ENCODE data around the gene RNU4-1. TPM values are rescaled to one million over a fixed set of nuclear protein-coding genes. Genes with fewer than 3 reads are reported as not detected.

Gene RNU4-1
- total and polyA plus RNA-seq, 2 of the 4 experiments (the other 2 are of a cell fraction) = under 0.01 TPM; not detected in 1

GRCh38 chr12:120249266-120249874 lies 43.7 kb downstream of the RNU4-1 start:
- no TSS peak for BruUV-seq (replicated peaks)
- Histone ChIP-seq H2AFZ (replicated peaks; ENCODE audit: low read length, poor library complexity) (no peak overlapping the region), H3K36me3 (ENCODE audit: control insufficient read depth, insufficient read depth, low read length) (peaks cover 2% of the 10 kb centered on the region; the same call in 1 of the 2 replicates), H3K27ac (ENCODE audit: insufficient read depth, low read length) (peak overlapping the region; percentile 45), H3K18ac (ENCODE audit: low read depth, low read length) (no peak overlapping the region), H3K4me2 (ENCODE audit: low read depth, low read length) (no peak overlapping the region), H2BK120ac (ENCODE audit: low read depth, low read length) (peak overlapping the region; percentile 18; the same call in 1 of the 2 replicates), H3K27me3 (ENCODE audit: control insufficient read depth, insufficient read depth, low read length) (no peaks in the 10 kb centered on the region), H3K9ac (ENCODE audit: low read depth, low read length) (no peak overlapping the region), H4K20me1 (ENCODE audit: insufficient read depth, low read length) (peaks cover 63% of the 10 kb centered on the region), H3K9me1 (ENCODE audit: insufficient read depth, low read length) (peaks cover 47% of the 10 kb centered on the region), H3K4ac (ENCODE audit: low read depth, low read length) (peak overlapping the region; percentile 73), H3K4me3 (ENCODE audit: insufficient read depth, low read depth, low read length) (no peak overlapping the region), H3K9me3 (ENCODE audit: control insufficient read depth, insufficient read depth, low read length) (no peaks in the 10 kb centered on the region), H4K8ac (ENCODE audit: low read depth in 2 of 2, low read length in 2 of 2) (peak overlapping the region in 1 of 2 experiments; percentile 65; a peak in 2 of 4 replicates), H3K14ac (replicated peaks; ENCODE audit: low read depth, low read length) (peak overlapping the region; percentile 64), H4K5ac (ENCODE audit: low read depth, low read length) (no peak overlapping the region), H3K56ac (ENCODE audit: extremely low read depth, insufficient read depth, low read length) (no peak overlapping the region), H2BK20ac (ENCODE audit: low read depth, low read length) (peak overlapping the region; percentile 49; the same call in 1 of the 2 replicates), H2AK9ac (replicated peaks; ENCODE audit: low read depth, low read length, poor library complexity) (no peak overlapping the region), H2BK5ac (ENCODE audit: low read depth, low read length, poor library complexity, severe bottlenecking) (peak overlapping the region; percentile 58), H3K23ac (ENCODE audit: low read depth, low read length) (peak overlapping the region; percentile 50; the same call in 1 of the 2 replicates), H2AK5ac (ENCODE audit: low read depth, low read length) (peak overlapping the region; percentile 88), H4K91ac (ENCODE audit: insufficient read depth, low read depth, low read length) (peak overlapping the region; percentile 55), H2BK15ac (ENCODE audit: low read depth, low read length) (peak overlapping the region; percentile 33; the same call in 1 of the 3 replicates), H3K79me1 (ENCODE audit: low read depth in 1 of 2, low read length in 2 of 2) (peaks cover 5 to 55% of the 10 kb centered on the region in 2 experiments; a peak in 2 of 4 replicates), H3K4me1 (ENCODE audit: control insufficient read depth, insufficient read depth, low read length) (peaks cover 38% of the 10 kb centered on the region)
- no peak for DNase-seq
- in situ Hi-C loops (cut with MboI; ENCODE audit: low sequenced_read_pairs) (no loop called here), intact Hi-C loops (cut with micrococcal nuclease) (loop anchor here (2.0 kb wide), 1 partner anchor 15 kb away; no protein-coding TSS in a partner anchor), dilution Hi-C loops (cut with HindIII; ENCODE audit: low sequenced_read_pairs, unreplicated experiment) (no loop called here)
- WGBS, 2 experiments (ENCODE audit: extremely low coverage in 2 of 2, insufficient read length in 1 of 2) = no CpG with 5 or more reads among the region's 4 CpGs
- no peak for ATAC-seq (ENCODE audit: low read depth)
- ChIA-PET CTCF (interaction anchor here (1.9 to 3.7 kb wide), 2 partner anchors 14 to 21 kb away, joined by 6 to 13 read pairs; no protein-coding TSS in a partner anchor), POLR2A (ENCODE audit: unreplicated experiment) (interaction anchor here (0.7 to 1.5 kb wide), 3 partner anchors 9 to 48 kb away, joined by 4 to 6 read pairs (median 5); partner anchors contain the start of gene RPLP0)
- TF ChIP-seq RFX5 (IDR thresholded peaks at IDR 0.05; ENCODE audit: low read depth, low read length) = no peak
- no peak for TF ChIP-seq RCOR1 (IDR thresholded peaks at IDR 0.05; ENCODE audit: insufficient replicate concordance, low read length)
- TF ChIP-seq MAZ (IDR thresholded peaks at IDR 0.05; ENCODE audit: borderline replicate concordance, low read depth, low read length) = no peak
- no peak for TF ChIP-seq POLR2A (IDR thresholded peaks at IDR 0.05; ENCODE audit: low read depth, low read length)
- no peak for TF ChIP-seq MXI1 (IDR thresholded peaks at IDR 0.05; ENCODE audit: borderline replicate concordance, low read depth, low read length)
- TF ChIP-seq CEBPB (IDR thresholded peaks at IDR 0.05; ENCODE audit: low read depth, low read length) = no peak
- no peak for TF ChIP-seq RAD21 (IDR thresholded peaks at IDR 0.05; ENCODE audit: low read length)
- TF ChIP-seq SMC3 (IDR thresholded peaks at IDR 0.05; ENCODE audit: low read depth, low read length) = no peak
- TF ChIP-seq, protein P1, sequence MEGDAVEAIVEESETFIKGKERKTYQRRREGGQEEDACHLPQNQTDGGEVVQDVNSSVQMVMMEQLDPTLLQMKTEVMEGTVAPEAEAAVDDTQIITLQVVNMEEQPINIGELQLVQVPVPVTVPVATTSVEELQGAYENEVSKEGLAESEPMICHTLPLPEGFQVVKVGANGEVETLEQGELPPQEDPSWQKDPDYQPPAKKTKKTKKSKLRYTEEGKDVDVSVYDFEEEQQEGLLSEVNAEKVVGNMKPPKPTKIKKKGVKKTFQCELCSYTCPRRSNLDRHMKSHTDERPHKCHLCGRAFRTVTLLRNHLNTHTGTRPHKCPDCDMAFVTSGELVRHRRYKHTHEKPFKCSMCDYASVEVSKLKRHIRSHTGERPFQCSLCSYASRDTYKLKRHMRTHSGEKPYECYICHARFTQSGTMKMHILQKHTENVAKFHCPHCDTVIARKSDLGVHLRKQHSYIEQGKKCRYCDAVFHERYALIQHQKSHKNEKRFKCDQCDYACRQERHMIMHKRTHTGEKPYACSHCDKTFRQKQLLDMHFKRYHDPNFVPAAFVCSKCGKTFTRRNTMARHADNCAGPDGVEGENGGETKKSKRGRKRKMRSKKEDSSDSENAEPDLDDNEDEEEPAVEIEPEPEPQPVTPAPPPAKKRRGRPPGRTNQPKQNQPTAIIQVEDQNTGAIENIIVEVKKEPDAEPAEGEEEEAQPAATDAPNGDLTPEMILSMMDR (conservative IDR thresholded peaks at IDR 0.05; ENCODE audit: low read depth, low read length) = no peak
- TF ChIP-seq, protein P2, sequence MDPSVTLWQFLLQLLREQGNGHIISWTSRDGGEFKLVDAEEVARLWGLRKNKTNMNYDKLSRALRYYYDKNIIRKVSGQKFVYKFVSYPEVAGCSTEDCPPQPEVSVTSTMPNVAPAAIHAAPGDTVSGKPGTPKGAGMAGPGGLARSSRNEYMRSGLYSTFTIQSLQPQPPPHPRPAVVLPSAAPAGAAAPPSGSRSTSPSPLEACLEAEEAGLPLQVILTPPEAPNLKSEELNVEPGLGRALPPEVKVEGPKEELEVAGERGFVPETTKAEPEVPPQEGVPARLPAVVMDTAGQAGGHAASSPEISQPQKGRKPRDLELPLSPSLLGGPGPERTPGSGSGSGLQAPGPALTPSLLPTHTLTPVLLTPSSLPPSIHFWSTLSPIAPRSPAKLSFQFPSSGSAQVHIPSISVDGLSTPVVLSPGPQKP (IDR thresholded peaks at IDR 0.05; ENCODE audit: borderline replicate concordance, low read depth, low read length) = no peak

Data from IMR-90 (cell line).